SK-N-MC (cell line): ENCODE results near the gene PCBP3.

Experiments
- EZH2 ChIP-seq: fragments of 200-600 bp; sonication (generic); IDR thresholded peaks from one replicate; pipeline ENCODE4 v1.6.1; 2017; ENCODE audit warnings: antibody characterized with exemption
- FOXP2 ChIP-seq: optimal IDR thresholded peaks from 2 replicates; pipeline ENCODE3; 2011; ENCODE audit warnings: mild to moderate bottlenecking, moderate library complexity; ENCODE audit not compliant: insufficient read depth; ENCODE audit errors: extremely low read length, control extremely low read depth
- POLR2AphosphoS5 ChIP-seq: IDR thresholded peaks from 2 replicates; pipeline ENCODE4 v1.6.1; 2012; ENCODE audit warnings: mild to moderate bottlenecking, low read depth, low read length, borderline replicate concordance

DNA sequence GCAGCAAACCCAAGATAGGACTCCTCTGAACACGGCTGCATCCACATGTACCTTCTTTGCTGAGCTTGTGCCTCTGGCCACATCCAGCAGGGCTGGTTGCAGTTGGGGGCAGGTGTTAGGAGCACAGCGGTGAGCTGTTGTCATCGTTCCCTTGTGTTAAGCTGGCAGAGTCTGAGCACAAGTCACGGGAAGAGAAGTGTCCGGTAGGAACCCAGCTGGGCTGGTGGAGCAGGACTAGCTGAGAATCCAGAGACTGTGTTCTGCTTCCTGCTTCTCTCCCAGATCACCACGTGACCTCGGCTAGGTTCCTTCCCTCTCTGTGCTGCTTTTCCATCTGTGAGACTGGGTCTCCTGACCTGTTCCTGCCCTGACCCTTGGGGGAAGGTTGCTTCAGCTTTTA, 105.1 kb downstream of the PCBP3 start:
- TF ChIP-seq EZH2 = no peak
- TF ChIP-seq POLR2AphosphoS5 = no peak
- no peak for TF ChIP-seq FOXP2
